ENCODE measurements around the gene COQ5.

- TF ChIP-seq POLR2A (IDR thresholded peaks at IDR 0.05) (peak in 1 of 2 donors; percentile 7), CTCF (IDR thresholded peaks at IDR 0.05) (peak in 1 of 6 experiments; percentile 16)
Observed at GRCh38 chr12:120534703-120535655, 6.0 kb upstream of the COQ5 start.
